NCI-H128 (cell line): Measurements from ENCODE around the gene MORC4.
"Not testable (repeated sequence)": the region's sequence is repeated elsewhere in the genome, so short reads cannot be mapped to it uniquely, and the experiment has no call there.

Experiments
- DNase-seq: peaks from one replicate; lab custom pipeline; 2025; ENCODE audit not compliant: unreplicated experiment; lab: John Stamatoyannopoulos, UW

MORC4 gene

DNA sequence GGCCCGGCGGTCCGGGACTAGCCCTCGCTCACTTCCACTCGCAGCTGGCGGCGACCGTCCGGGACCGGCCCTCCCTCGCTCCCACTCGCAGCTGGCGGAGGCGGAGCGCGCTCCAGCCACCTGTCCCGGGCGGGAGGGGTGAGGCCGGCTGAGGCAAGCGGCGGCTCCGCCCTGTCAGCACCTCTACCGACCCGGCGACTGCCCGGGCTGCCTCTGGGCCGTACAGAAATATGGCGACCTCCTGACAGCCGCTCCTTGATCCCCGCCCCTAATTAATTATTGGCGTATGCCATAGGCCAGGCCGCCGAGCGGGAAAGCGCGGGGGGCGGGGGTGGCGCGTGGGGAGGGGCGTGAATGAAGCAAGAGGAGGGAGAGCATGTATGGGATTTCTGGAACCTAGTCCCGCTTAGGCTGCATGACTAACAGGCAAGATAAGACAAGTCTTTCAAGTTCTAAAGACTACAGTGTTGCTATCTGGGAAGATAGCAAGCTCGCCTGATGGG lies at the start of gene MORC4:
Gene MORC4, minus strand, starts transcription at position 200 of the 503 bp plus-strand sequence. CDS start 243 bp downstream, outside the sequence.
- DNase-seq: peak; percentile 39

GRCh38 chrX:107047622-107048021 lies 47.6 kb upstream of the MORC4 start:
- DNase-seq: no peak

GRCh38 chrX:107029752-107030151 lies 29.7 kb upstream of the MORC4 start:
- DNase-seq: no peak

DNA sequence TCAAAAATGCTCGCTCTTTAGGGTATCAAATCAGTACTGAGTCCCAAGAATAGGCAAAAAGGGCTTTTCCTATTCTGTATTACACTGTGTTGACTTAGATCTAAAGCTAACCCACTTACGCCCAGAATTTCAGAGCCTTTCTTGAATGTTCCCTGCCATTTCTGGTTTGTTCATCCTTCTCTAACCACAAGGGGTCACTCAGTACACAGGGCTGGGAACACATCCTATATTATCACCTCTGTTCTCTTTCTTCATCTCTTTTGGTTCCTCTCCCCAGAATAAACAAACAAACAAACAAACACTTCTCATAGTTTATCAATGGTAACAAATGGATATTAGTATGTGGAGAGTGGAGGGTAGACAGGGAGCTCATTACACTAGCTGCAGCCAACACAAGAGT lies 25.5 kb upstream of the MORC4 start:
- DNase-seq: no peak

DNA sequence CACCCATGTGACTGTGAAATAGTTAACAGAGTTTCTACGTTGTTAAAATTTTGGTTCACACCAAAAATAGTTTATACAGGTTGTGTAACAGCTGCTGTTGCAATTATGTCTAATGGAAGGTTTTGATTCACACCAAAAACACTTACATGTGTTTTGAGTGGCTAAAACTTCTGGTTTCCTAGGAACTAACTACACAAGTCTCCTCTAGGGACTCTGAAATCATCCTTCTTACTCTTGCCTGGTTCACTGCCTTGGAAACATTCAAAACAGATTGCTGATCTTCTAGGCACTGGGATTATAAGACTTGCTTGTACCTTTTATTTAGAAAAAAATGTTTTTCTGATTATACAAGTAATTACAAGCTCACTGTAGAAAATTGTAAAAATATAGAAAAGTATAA lies 14.9 kb upstream of the MORC4 start:
- DNase-seq: no peak

- DNase-seq: no peak
Measured at GRCh38 chrX:107008034-107008433, 8.0 kb upstream of the MORC4 start.

GRCh38 chrX:106999002-106999975 lies 723 bp downstream of the MORC4 start:
- peak; percentile 5 for DNase-seq

DNA sequence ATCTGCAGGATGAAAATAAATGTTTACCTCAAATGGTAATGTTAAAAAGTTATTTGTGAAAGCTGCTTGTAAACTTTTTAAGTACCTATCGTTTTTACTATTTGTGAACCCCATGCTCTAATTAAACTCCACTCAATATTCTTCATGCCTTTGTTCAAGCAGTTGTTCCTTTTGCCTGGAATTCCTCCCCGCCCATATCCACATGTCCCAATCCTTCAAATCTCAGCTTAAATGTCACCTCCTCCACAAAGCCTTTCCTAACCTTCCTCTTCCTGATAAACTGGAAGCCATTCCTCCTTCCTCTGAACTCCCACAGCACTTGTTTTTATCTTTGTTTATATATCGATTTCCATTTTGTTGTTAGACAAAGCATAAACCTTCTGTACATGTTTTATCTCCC lies 2.4 kb downstream of the MORC4 start:
- no peak for DNase-seq

GRCh38 chrX:106995678-106996077 lies 4.3 kb downstream of the MORC4 start:
- DNase-seq: no peak

GRCh38 chrX:106987488-106987887 lies 12.5 kb downstream of the MORC4 start:
- DNase-seq: no peak

DNA sequence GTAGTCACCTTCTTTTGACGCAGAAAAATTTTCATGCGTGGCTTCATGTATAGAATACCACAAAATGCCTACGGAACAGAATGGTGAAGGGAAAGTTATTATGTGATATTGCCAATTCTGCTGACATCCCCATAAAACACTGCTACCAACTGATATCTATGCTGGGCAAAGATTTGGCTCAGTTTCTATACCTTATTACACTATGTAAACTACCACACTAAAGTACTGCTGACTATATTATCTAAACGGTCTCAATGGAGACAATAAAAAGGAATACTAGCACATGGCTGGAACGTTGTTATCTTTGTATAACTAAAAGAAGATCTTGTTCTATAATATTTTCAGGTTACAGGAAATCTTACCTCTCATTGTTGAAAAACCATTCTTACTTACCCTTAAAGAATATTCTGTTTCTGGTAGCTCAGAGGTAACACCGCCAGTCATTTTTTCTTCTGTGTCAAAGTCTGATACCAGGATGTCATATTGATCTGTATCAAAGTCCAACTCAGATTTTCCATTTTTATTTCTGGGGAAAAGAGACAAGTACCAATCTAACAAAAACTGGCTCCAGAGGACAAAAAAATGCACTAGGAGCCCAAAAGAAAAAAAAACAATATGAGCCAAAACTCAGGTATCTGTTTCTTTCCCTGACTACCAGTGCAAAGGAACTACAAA lies 18.9 kb downstream of the MORC4 start:
- DNase-seq: no peak

DNA sequence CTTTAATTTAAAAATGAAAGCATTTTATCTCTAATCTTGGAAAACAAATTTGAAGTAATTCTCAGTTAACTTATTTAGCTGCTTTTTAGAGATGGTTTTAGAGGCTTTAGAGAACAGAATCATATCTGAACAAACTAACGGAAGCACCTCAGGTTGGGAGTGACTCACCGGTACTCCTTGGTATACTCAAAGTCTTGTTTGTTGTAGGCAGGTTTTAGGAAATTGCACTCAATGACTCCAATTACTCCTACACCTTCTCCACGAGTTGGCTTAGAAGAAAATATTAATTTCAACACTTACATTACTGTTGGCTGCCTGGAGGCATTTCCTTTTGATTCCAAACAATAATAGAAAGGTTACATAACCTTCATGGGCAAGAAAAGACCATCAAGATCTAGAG lies 23.6 kb downstream of the MORC4 start:
- no peak for DNase-seq

DNA sequence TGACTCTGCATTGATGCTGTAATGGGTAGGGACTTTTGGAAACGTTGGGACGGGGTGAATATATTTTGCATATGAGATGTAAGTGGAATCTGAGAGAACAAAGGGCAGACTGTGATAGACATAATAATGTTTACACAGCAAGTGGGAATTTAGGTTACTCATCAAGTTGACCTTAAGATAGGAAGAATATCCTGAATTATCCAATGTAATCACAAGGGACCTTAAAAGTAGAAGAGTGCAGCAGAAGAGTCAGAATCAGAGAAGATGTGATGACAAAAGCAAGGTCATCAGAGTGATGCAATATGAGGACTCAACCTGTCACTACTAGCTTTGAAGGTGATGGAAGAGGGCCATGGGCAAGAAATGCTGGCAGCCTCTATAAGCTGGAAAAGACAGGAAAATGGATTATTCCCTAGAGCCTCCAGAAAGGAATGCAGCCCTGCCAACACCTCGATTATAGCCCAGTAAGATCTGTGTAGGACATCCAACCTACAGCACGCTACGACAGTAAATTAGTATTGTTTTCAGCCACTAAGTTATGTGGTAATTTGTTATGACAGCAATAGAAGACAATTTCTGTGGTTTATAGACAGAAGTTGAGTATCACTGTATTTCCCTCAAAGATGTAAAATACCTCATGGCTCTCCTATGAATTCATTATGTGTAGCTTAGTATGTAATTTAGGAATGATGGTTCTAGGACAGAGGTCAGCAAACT lies 26.4 kb downstream of the MORC4 start:
- DNase-seq: no peak

GRCh38 chrX:106972896-106973295 lies 27.1 kb downstream of the MORC4 start:
- no peak for DNase-seq

GRCh38 chrX:106966547-106966946 lies 33.5 kb downstream of the MORC4 start:
- not testable (repeated sequence) for DNase-seq

DNA sequence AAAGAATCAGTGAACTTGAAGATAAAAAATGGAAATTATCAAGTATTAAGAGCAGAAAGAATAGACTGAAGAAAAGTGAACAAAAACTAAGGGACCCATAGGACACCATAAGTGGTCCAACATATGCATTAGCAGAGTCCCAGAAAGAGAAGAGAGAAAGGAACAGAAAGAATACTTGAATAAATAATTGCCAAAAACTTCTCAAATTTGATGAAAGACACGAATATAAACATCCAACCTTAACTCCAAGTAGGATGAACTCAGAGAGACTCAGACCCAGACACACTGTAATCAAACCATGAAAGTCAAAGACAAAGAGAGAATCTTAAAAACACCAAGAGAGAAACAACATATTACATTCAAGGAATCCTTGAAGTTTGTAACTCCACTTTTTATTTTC lies 35.7 kb downstream of the MORC4 start:
- no peak for DNase-seq

- no peak for DNase-seq
Measured at GRCh38 chrX:106963111-106963510, 36.9 kb downstream of the MORC4 start.

- DNase-seq: no peak
Measured at GRCh38 chrX:106959901-106960300, 40.1 kb downstream of the MORC4 start.

- DNase-seq: no peak
Measured at GRCh38 chrX:106957856-106958255, 42.2 kb downstream of the MORC4 start.

DNA sequence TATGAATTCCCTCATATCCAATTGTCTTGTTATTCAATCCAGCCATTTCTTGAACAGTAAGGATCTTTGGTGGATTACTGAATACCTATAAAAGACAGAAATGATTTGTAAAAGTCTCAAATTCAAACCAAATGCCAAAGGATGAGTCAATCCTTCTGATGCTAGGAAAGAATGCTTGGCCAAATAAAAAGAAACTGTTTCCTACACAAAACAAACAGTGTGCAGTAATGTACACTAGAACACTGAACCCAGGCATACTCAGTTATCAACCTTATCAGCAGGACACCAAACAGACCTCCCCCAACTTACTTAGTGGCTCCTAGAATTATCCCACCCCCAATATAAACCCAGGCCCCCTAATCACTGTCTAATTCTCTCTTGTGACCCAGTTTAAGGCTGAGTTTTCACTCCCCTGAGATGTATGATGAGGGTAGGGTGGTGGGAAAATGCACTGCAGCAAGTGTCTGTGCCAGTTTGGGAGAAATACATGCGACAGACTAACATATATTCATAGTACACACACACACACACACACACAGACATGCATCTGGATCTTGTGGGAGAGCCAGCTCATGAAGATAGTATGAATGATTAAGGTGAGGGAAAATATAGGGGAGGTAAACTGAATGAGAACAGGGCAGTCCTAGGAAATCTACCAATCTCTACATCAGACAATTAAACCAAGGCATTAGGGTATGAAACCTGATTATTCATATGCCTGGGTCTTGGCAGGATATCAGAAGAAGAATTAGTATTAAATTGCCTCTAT lies 44.8 kb downstream of the MORC4 start:
- DNase-seq: no peak

DNA sequence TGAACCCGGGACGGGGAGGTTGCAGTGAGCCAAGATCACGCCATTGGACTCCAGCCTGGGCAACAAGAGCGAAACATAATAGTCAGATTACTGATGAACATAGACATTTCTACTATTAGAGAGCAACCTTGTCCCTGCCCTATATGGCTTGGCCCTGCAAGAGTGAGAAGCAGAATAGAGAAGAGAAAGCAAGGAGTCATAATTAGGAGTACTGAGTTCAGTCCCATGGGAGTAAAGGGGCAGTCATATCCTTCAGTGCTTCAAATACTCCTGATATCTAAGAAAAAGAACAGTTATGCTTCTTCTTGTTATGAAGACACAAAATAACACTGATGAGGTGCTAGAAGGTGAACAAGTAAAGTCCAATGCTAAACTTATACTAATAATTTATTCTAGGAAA lies 46.0 kb downstream of the MORC4 start:
- no peak for DNase-seq
